GM12878 (cell line): Measurements from ENCODE around the gene STARD13.

Experiments
- EGR1 ChIP-seq, 2 experiments: IDR thresholded peaks; 1 replicate in 1 of 2; 2 replicates in 1 of 2; pipeline ENCODE4 v1.6.1; 2011 to 2012; ENCODE audit warnings: low read depth in 2 of 2, low read length in 2 of 2, borderline replicate concordance in 1 of 2, mild to moderate bottlenecking in 1 of 2, moderate library complexity in 1 of 2
- EP300 ChIP-seq, 2 experiments: fragments of 150-350 bp in 1 of 2; IDR thresholded peaks; 2 replicates each; pipeline ENCODE4 v1.6.1; 2011 to 2012; ENCODE audit warnings: low read depth in 2 of 2, low read length in 2 of 2, borderline replicate concordance in 1 of 2, improper control_type of control experiment in 1 of 2, inconsistent platforms in 1 of 2; ENCODE audit not compliant: control insufficient read depth in 1 of 2
- ESRRA ChIP-seq: IDR thresholded peaks from 2 replicates; pipeline ENCODE4 v1.6.1; 2012; ENCODE audit warnings: mild to moderate bottlenecking, low read length, improper control_type of control experiment
- NRF1 ChIP-seq: conservative IDR thresholded peaks from 2 replicates; pipeline ENCODE4 v1.6.1; 2011; ENCODE audit warnings: mild to moderate bottlenecking, low read depth, low read length, improper control_type of control experiment
- RFX5 ChIP-seq: IDR thresholded peaks from 2 replicates; pipeline ENCODE4 v1.6.1; 2011; ENCODE audit warnings: low read depth, low read length, improper control_type of control experiment
- SUZ12 ChIP-seq: fragments of 200-600 bp; sonication (generic); IDR thresholded peaks from one replicate; pipeline ENCODE4 v1.6.1; 2018; ENCODE audit warnings: antibody characterized with exemption, mild to moderate bottlenecking; ENCODE audit not compliant: unreplicated experiment
- TCF7 ChIP-seq: IDR thresholded peaks from 2 replicates; pipeline ENCODE4 v1.6.1; 2014; ENCODE audit warnings: antibody characterized with exemption, borderline replicate concordance
- ZNF217 ChIP-seq: fragments of 450-650 bp; IDR thresholded peaks from 2 replicates; pipeline ENCODE4 v1.6.1; 2017; ENCODE audit warnings: antibody characterized with exemption, mild to moderate bottlenecking
- ZNF24 ChIP-seq: fragments of 450-650 bp; IDR thresholded peaks from 2 replicates; pipeline ENCODE4 v1.6.1; 2017; ENCODE audit warnings: antibody characterized with exemption, mild to moderate bottlenecking
- TF ChIP-seq, protein P1 (sequence below), 3 experiments: IDR thresholded peaks in 2 of 3; conservative IDR thresholded peaks in 1 of 3; 2 replicates each; pipeline ENCODE4 v1.5.1; 2011; ENCODE audit warnings: low read depth in 3 of 3, low read length in 3 of 3, mild to moderate bottlenecking in 3 of 3, control low read depth in 2 of 3, moderate library complexity in 2 of 3, inconsistent platforms in 1 of 3, mixed read lengths in 1 of 3; ENCODE audit not compliant: control insufficient read depth in 2 of 3, insufficient read depth in 1 of 3; ENCODE audit errors: extremely low read depth in 1 of 3

DNA sequence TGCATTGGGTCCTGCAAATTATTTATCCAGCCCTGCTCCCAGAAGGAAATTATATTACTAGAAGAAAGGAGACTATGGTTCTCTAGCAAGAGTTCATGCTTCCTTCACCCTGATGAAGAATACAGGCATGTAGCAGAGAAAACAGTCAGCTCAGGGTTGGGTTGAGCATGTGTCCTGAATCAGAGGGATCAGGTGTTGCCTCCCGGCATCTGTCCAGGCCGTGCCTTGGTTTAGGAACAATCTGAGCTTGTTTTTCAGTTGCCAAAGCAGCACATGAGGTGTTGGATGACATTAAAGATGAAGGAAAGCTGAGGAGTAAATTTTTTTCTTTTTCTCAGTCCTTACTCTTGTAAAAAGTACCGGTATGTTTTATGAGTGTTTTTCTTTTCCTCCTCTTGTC, 207.3 kb downstream of the STARD13 start:
- TF ChIP-seq, protein P1, sequence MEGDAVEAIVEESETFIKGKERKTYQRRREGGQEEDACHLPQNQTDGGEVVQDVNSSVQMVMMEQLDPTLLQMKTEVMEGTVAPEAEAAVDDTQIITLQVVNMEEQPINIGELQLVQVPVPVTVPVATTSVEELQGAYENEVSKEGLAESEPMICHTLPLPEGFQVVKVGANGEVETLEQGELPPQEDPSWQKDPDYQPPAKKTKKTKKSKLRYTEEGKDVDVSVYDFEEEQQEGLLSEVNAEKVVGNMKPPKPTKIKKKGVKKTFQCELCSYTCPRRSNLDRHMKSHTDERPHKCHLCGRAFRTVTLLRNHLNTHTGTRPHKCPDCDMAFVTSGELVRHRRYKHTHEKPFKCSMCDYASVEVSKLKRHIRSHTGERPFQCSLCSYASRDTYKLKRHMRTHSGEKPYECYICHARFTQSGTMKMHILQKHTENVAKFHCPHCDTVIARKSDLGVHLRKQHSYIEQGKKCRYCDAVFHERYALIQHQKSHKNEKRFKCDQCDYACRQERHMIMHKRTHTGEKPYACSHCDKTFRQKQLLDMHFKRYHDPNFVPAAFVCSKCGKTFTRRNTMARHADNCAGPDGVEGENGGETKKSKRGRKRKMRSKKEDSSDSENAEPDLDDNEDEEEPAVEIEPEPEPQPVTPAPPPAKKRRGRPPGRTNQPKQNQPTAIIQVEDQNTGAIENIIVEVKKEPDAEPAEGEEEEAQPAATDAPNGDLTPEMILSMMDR (IDR thresholded peaks at IDR 0.05 in 2 of 3, conservative IDR thresholded peaks at IDR 0.05 in 1 of 3; ENCODE audit: control insufficient read depth in 2 of 3, extremely low read depth in 1 of 3, insufficient read depth in 1 of 3, low read depth in 3 of 3, low read length in 3 of 3) = no peak
- no peak for TF ChIP-seq ZNF217
- no peak for TF ChIP-seq SUZ12
- no peak for TF ChIP-seq TCF7
- TF ChIP-seq ESRRA = no peak
- TF ChIP-seq RFX5 = no peak
- no peak for TF ChIP-seq EP300 (IDR thresholded peaks at IDR 0.05; ENCODE audit: borderline replicate concordance in 1 of 2, control insufficient read depth in 1 of 2, low read depth in 2 of 2, low read length in 2 of 2)
- no peak for TF ChIP-seq ZNF24
- TF ChIP-seq EGR1 (IDR thresholded peaks at IDR 0.05; ENCODE audit: borderline replicate concordance in 1 of 2, low read depth in 2 of 2, low read length in 2 of 2) = no peak
- no peak for TF ChIP-seq NRF1
